ENCODE results near the gene GRK3.
"Not testable (repeated sequence)": the region's sequence is repeated elsewhere in the genome, so short reads cannot be mapped to it uniquely, and the experiment has no call there.

- TF ChIP-seq POLR2A, CTCF (IDR thresholded peaks at IDR 0.05): not testable (repeated sequence)
These were observed 7.7 kb downstream of the GRK3 start for GRCh38 chr22:25571969-25572707.

Measured in Peyer's patch (tissue), 4 donors.